Epithelial cell of esophagus (primary cell): ENCODE measurements around the gene FBN3.

Experiments
- DNase-seq: peaks from one replicate; pipeline ENCODE4 v3.0.0; 2010; ENCODE audit warnings: low read depth
- H3K4me3 ChIP-seq: 2 replicates; pipeline ENCODE4 v1.5.1; 2011; ENCODE audit warnings: mild to moderate bottlenecking, low read length, control low read depth
- TF ChIP-seq, protein P1 (sequence below): IDR thresholded peaks from 2 replicates; pipeline ENCODE4 v1.5.1; 2011; ENCODE audit warnings: low read depth, mild to moderate bottlenecking, low read length, control low read depth, inconsistent platforms; ENCODE audit not compliant: insufficient read depth; ENCODE audit errors: missing control alignments

The FBN3 gene

DNA sequence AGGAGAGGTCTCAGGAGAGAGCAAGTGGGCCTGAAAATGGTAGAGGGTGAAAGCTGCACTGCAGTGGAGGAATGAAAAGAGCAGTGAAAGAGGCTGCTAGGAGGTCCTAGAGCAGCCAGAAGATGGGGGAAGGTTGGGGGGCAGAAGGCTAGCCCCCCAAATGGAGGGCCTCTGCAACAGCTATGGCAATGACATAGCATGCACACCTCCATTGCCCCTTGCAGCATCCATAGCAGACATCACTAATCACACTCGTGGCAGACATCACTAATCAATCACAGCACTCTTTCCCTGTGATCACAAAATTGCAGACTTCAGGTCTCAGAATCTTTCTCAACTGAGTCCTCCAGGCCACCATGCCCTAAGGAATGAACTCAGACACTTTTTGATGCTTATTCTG, 74.9 kb downstream of the FBN3 start:
- no peak for DNase-seq
- no peak overlapping the region for H3K4me3 ChIP-seq
- TF ChIP-seq, protein P1, sequence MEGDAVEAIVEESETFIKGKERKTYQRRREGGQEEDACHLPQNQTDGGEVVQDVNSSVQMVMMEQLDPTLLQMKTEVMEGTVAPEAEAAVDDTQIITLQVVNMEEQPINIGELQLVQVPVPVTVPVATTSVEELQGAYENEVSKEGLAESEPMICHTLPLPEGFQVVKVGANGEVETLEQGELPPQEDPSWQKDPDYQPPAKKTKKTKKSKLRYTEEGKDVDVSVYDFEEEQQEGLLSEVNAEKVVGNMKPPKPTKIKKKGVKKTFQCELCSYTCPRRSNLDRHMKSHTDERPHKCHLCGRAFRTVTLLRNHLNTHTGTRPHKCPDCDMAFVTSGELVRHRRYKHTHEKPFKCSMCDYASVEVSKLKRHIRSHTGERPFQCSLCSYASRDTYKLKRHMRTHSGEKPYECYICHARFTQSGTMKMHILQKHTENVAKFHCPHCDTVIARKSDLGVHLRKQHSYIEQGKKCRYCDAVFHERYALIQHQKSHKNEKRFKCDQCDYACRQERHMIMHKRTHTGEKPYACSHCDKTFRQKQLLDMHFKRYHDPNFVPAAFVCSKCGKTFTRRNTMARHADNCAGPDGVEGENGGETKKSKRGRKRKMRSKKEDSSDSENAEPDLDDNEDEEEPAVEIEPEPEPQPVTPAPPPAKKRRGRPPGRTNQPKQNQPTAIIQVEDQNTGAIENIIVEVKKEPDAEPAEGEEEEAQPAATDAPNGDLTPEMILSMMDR = no peak

DNA sequence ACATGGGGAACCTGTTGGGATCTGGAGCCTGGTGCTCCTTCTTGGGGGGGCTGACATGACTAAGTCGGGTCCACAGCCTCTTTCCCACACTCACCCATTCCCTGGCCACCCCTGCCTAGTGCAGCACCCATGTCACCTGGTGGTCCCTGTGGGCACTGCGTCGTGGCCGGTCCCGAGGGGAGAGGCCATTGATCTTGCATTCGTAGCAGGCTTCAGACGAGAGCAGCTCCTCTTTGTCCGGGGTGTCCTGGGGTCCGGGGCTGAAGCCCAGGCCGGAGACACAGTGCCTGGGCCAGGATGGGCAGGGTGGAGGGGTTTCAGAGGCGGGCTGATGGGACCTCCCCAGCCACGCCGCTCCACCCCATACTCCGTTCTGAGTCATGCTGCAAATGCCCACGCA, 77.5 kb downstream of the FBN3 start:
- TF ChIP-seq, protein P1 = no peak
- no peak overlapping the region for H3K4me3 ChIP-seq
- DNase-seq = no peak

DNA sequence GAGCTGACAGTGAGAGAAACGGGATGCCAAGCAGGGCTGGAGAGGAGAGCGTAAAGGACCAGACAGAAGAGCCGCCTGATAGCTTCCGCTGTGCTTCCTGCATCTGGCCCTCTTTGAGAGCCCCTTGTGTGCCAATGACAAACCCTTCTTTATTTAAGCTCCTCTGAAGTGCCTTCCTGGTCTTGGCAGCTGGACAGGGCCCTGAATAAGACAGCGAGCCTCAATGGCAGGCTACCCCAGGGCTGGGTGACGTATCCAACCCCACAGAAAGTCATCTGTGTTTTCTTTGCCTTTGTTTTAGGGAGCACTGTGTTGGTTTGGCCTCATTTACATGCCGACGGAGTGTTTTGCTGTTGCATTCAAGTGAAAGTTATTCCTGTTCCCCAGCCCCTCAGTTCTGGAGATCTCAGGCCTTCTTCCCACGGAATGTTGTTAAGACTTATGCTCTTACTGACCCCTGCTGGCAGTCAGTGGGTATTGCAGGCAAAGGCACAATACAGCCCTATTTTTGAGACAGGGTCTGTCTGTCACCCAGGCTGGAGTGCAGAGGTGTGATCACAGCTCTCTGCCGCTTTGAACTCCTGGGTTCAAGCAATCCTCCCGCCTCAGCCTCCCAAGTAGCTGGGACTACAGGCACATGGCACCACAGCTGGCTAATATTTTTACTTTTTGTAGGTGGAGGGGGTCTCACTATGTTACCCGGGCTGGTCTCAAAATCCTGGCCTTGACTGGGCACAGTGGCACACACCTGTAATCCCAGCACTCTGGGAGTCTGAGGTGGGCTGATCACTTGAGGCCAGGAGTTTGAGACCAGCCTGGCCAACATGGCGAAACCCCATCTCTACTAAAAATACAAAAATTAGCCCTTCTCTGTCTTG, 80.1 kb downstream of the FBN3 start:
- DNase-seq = no peak
- TF ChIP-seq, protein P1 = peak; percentile 37

GRCh38 chr19:8065875-8066261, 83.5 kb downstream of the FBN3 start:
- DNase-seq = no peak
- TF ChIP-seq, protein P1 = no peak
- no peak overlapping the region for H3K4me3 ChIP-seq

More for the DNA sequence above, 80.1 kb downstream of the FBN3 start:
- no peak overlapping the region for H3K4me3 ChIP-seq

GRCh38 chr19:8064911-8065874, 84.2 kb downstream of the FBN3 start:
- DNase-seq = no peak
- no peak overlapping the region for H3K4me3 ChIP-seq
- TF ChIP-seq, protein P1 = no peak

- H3K4me3 ChIP-seq = no peak overlapping the region
- no peak for DNase-seq
- TF ChIP-seq, protein P1 = no peak
These were observed 91.7 kb downstream of the FBN3 start for GRCh38 chr19:8057545-8058270.
